HL-60 (cell line): ENCODE results near the gene SCAMP3.

Experiments
- DNase-seq, 2 experiments: peaks; one replicate each; pipeline ENCODE4 v3.0.0-alpha.2; 2010 to 2020; ENCODE audit warnings: low read depth in 1 of 2, low spot score in 1 of 2
- H3K27ac ChIP-seq: fragments of 250-450 bp; sonication (Bioruptor Pico); replicated peaks from 2 replicates; pipeline ENCODE4 v1.5.1; 2020; ENCODE audit warnings: mild to moderate bottlenecking, moderate library complexity
- H3K27me3 ChIP-seq: fragments of 250-450 bp; sonication (Bioruptor Pico); 2 replicates; pipeline ENCODE4 v1.5.1; 2021; ENCODE audit warnings: mild to moderate bottlenecking, moderate library complexity; ENCODE audit not compliant: insufficient read depth, poor library complexity, severe bottlenecking
- H3K4me3 ChIP-seq: replicated peaks from 2 replicates; pipeline ENCODE4 v1.5.1; 2011; ENCODE audit warnings: mild to moderate bottlenecking, control low read depth, low read length; ENCODE audit not compliant: insufficient read depth
- CTCF ChIP-seq: IDR thresholded peaks from one replicate; pipeline ENCODE4 v1.5.1; 2011; ENCODE audit warnings: low read length, control low read depth, inconsistent platforms; ENCODE audit not compliant: insufficient read depth
- GABPA ChIP-seq: IDR thresholded peaks from 2 replicates; pipeline ENCODE4 v1.6.1; 2012; ENCODE audit warnings: low read depth
- POLR2AphosphoS5 ChIP-seq: IDR thresholded peaks from 2 replicates; pipeline ENCODE4 v1.6.1; 2012; ENCODE audit warnings: low read depth
- REST ChIP-seq: IDR thresholded peaks from 2 replicates; pipeline ENCODE4 v1.6.1; 2012; ENCODE audit warnings: low read depth; ENCODE audit not compliant: insufficient replicate concordance
- SPI1 ChIP-seq: IDR thresholded peaks from 2 replicates; pipeline ENCODE4 v1.6.1; 2012; ENCODE audit warnings: low read depth, mild to moderate bottlenecking, borderline replicate concordance

Gene SCAMP3

GRCh38 chr1:155285063-155285462, 22.9 kb upstream of the SCAMP3 start:
- no peak for DNase-seq
- no peaks in the 10 kb centered on the region for H3K27me3 ChIP-seq
- TF ChIP-seq GABPA (no peak), CTCF (no peak), SPI1 (no peak), POLR2AphosphoS5 (no peak), REST (no peak)
- no peak overlapping the region for H3K27ac ChIP-seq
- H3K4me3 ChIP-seq, result no peak overlapping the region

- no peaks in the 10 kb centered on the region for H3K27me3 ChIP-seq
- no peak overlapping the region for H3K27ac ChIP-seq
- no peak for DNase-seq
- no peak overlapping the region for H3K4me3 ChIP-seq
- TF ChIP-seq SPI1 (no peak), POLR2AphosphoS5 (no peak), REST (no peak), GABPA (no peak), CTCF (no peak)
Measured at GRCh38 chr1:155284476-155284875, 22.3 kb upstream of the SCAMP3 start.

GRCh38 chr1:155282488-155283091, 20.4 kb upstream of the SCAMP3 start:
- Histone ChIP-seq H3K4me3 (no peak overlapping the region), H3K27ac (no peak overlapping the region), H3K27me3 (no peaks in the 10 kb centered on the region)
- DNase-seq, result no peak
- no peak for TF ChIP-seq POLR2AphosphoS5
- no peak for TF ChIP-seq REST
- TF ChIP-seq SPI1, result no peak
- no peak for TF ChIP-seq CTCF
- TF ChIP-seq GABPA, result no peak
